MCF 10A (cell line): Measurements from ENCODE around the gene UNC119B. TPM values are rescaled to one million over a fixed set of nuclear protein-coding genes. Genes with fewer than 3 reads are reported as not detected.

Source experiments
- BruUV-seq: library from RNA; stranded (reverse); fragments of 400-500 nt; replicated peaks from 2 replicates; lab custom pipeline; 2021; lab: Mats Ljungman, UMichigan
- CTCF ChIA-PET: fragments of 300-600 bp; sonication (Branson Sonifier 250); formaldehyde crosslinking; extraction: SDS; loops from one replicate; lab custom pipeline; 2021; ENCODE audit warnings: antibody characterized with exemption, inconsistent platforms; lab: Yijun Ruan, JAX
- POLR2A ChIA-PET: fragments of 300-600, 350-650 bp; sonication (Branson Sonifier 250); formaldehyde crosslinking; extraction: SDS; loops from one replicate; lab custom pipeline; 2020; ENCODE audit warnings: antibody characterized with exemption, inconsistent platforms; lab: Yijun Ruan, JAX
- DNase-seq: peaks from one replicate; pipeline ENCODE4 v3.0.0-alpha.2; 2018; ENCODE audit not compliant: unreplicated experiment
- H3K27ac Mint-ChIP-seq: one replicate; pipeline ENCODE4 v1.8.0; 2022; ENCODE audit warnings: mild to moderate bottlenecking, low read depth, mixed read lengths; ENCODE audit not compliant: unreplicated experiment
- H3K27me3 Mint-ChIP-seq: one replicate; pipeline ENCODE4 v1.8.0; 2022; ENCODE audit warnings: mixed read lengths; ENCODE audit not compliant: insufficient read depth, unreplicated experiment
- H3K36me3 Mint-ChIP-seq: one replicate; pipeline ENCODE4 v1.8.0; 2022; ENCODE audit warnings: mild to moderate bottlenecking, moderate library complexity, mixed read lengths; ENCODE audit not compliant: insufficient read depth, unreplicated experiment
- H3K4me1 Mint-ChIP-seq: one replicate; pipeline ENCODE4 v1.8.0; 2022; ENCODE audit warnings: mixed read lengths; ENCODE audit not compliant: insufficient read depth, unreplicated experiment
- H3K4me3 Mint-ChIP-seq: one replicate; pipeline ENCODE4 v1.8.0; 2022; ENCODE audit warnings: mild to moderate bottlenecking, moderate library complexity, mixed read lengths; ENCODE audit not compliant: unreplicated experiment
- H3K9me3 Mint-ChIP-seq: one replicate; pipeline ENCODE4 v1.8.0; 2022; ENCODE audit warnings: mixed read lengths; ENCODE audit not compliant: unreplicated experiment
- intact Hi-C: fragments of 100-400 bp; cut with micrococcal nuclease; formaldehyde crosslinking; loops from 2 replicates; pipeline ENCODE4 v1.14.1; 2022
- total RNA-seq: library from RNA; stranded (reverse); gene quantifications from 2 replicates; pipeline ENCODE4 v1.2.3, GENCODE V29; 2022
- TF ChIP-seq, protein P1 (sequence below): fragments of 200-600 bp; IDR thresholded peaks from one replicate; pipeline ENCODE4 v1.8.0; 2022; ENCODE audit warnings: antibody characterized with exemption, mild to moderate bottlenecking; ENCODE audit not compliant: unreplicated experiment

Gene UNC119B
- total RNA-seq, 1 experiment from 2014 or later = 31.0 TPM

DNA sequence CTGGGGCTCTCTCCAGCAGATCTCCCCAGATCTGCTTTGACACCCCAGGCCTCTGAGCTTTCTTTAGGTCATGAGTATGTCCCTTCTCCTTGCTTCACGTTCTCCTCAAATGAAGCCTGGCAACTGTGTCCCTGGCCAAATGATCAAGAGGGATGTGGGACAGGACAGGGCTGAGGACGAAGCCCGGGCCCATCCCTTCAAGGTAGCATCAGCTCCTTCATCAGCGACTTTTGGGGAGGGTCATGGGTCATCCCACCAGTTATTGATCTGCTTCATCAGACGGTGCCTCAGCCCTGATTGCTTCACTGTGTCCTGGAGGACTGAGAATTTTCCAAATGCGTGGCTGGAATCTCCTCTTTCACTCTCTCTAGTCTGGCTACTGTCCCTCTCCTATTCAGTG is 47.7 kb downstream of the UNC119B start:
- Mint-ChIP-seq H3K9me3 (no peaks in the 10 kb centered on the region), H3K36me3 (peaks cover 24% of the 10 kb centered on the region), H3K4me3 (no peak overlapping the region), H3K4me1 (no peaks in the 10 kb centered on the region), H3K27ac (no peak overlapping the region), H3K27me3 (no peaks in the 10 kb centered on the region)
- no TSS peak for BruUV-seq
- intact Hi-C loops = no loop called here
- DNase-seq = no peak
- ChIA-PET POLR2A (interaction anchor here (1.5 kb wide), 1 partner anchor 12 kb away, joined by 5 read pairs; no protein-coding TSS in a partner anchor), CTCF (interaction anchor here (0.9 to 2.9 kb wide), 2 partner anchors 9 to 214 kb away, joined by 4 to 8 read pairs; no protein-coding TSS in a partner anchor)
- TF ChIP-seq, protein P1, sequence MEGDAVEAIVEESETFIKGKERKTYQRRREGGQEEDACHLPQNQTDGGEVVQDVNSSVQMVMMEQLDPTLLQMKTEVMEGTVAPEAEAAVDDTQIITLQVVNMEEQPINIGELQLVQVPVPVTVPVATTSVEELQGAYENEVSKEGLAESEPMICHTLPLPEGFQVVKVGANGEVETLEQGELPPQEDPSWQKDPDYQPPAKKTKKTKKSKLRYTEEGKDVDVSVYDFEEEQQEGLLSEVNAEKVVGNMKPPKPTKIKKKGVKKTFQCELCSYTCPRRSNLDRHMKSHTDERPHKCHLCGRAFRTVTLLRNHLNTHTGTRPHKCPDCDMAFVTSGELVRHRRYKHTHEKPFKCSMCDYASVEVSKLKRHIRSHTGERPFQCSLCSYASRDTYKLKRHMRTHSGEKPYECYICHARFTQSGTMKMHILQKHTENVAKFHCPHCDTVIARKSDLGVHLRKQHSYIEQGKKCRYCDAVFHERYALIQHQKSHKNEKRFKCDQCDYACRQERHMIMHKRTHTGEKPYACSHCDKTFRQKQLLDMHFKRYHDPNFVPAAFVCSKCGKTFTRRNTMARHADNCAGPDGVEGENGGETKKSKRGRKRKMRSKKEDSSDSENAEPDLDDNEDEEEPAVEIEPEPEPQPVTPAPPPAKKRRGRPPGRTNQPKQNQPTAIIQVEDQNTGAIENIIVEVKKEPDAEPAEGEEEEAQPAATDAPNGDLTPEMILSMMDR = no peak

DNA sequence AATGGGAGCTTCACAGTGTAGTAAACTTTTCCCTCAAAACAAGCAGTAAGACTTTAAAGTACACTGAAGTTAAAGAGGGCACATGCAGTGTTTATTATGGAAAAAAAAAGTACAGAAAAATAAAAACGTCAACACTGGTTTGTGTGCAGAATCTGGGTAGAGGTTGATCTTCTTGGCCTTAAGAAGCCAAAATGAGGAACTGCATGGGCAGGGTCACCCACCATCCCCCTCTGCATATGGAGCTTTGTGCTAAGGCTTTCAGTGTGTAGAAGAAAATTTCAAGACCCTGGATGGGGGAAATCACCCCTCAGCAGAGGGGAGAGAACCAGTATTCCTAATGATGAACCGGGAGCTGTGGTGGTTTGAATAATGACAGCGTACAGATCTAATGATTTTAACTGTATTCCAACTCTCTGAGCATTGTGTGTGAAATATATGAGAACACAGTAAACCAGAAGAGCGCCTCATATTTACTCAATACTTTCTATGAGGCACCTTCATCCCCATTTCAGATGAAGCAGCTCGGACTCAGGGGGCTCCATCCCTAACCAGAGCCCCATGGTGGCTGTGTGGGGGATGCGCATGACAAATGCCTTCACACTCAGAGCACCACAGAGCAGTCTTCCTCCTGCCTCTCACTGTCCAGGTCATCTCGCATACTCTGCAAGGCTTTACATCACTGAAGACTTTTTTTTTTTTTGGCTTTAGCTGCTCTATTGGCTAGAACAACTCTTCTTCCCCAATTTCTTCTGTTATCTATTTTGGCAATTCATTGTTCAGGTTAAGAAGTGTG is 48.7 kb downstream of the UNC119B start:
- H3K4me3 Mint-ChIP-seq = no peak overlapping the region
- ChIA-PET CTCF (interaction anchor here (1.2 kb wide), 1 partner anchor 30 kb away, joined by 3 read pairs; no protein-coding TSS in a partner anchor), POLR2A (interaction anchor here (0.8 kb wide), 1 partner anchor 132 kb away, joined by 3 read pairs; no protein-coding TSS in a partner anchor)
- no TSS peak for BruUV-seq
- H3K27me3 Mint-ChIP-seq = no peaks in the 10 kb centered on the region
- H3K4me1 Mint-ChIP-seq = no peaks in the 10 kb centered on the region
- intact Hi-C loops = no loop called here
- TF ChIP-seq, protein P1 = no peak
- DNase-seq = no peak
- no peak overlapping the region for H3K27ac Mint-ChIP-seq
- no peaks in the 10 kb centered on the region for H3K9me3 Mint-ChIP-seq
- H3K36me3 Mint-ChIP-seq = peaks cover 32% of the 10 kb centered on the region

DNA sequence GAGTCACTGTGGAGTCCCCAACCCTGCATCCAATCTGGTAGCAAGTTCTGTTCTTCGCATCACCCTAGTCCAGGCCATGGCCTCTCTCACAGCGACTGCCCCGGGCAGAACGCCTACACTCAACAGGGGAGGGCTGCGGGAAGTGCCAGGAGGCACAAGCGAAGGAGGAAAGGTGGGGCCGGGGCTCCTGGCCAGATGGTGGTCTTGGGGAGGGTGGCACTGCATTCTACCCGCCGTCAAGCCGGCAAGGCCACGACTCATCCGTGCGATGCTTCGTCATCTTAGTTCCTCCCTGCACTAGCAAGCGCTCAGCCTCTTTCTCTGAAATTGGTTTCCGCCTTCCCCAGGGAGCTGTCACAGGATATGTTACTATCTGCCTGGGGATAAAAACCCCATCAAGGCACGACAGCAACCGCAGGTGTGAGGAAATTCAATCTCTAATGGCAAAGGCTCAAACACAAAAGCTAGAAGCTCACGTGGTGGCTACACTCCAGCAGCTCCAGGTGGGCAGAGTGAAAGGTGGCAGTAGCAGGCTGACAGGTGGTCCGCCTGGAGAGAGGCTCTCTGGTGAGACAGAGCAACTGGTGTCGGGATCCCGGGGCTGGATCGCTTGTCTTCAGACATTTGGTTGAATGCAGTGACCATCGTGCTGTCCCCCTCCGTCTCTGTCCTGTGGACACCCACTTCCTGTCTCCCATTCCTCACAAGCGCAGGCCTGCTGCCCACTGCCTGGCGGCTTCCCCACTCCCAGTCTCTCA is 49.5 kb downstream of the UNC119B start:
- no peaks in the 10 kb centered on the region for H3K9me3 Mint-ChIP-seq
- CTCF ChIA-PET = interaction anchor here (1.2 kb wide), 1 partner anchor 29 kb away, joined by 3 read pairs; no protein-coding TSS in a partner anchor
- H3K27me3 Mint-ChIP-seq = no peaks in the 10 kb centered on the region
- peaks cover 40% of the 10 kb centered on the region for H3K36me3 Mint-ChIP-seq
- TF ChIP-seq, protein P1 = no peak
- POLR2A ChIA-PET = no interaction called here
- no peak overlapping the region for H3K4me3 Mint-ChIP-seq
- H3K4me1 Mint-ChIP-seq = no peaks in the 10 kb centered on the region
- intact Hi-C loops = no loop called here
- H3K27ac Mint-ChIP-seq = no peak overlapping the region
- BruUV-seq = no TSS peak
- DNase-seq = no peak
